H9 (cell line): ENCODE measurements around the gene KIR3DL3. TPM values are rescaled to one million over a fixed set of nuclear protein-coding genes. Genes with fewer than 3 reads are reported as not detected.

ENCODE experiments used
- DNase-seq: peaks from one replicate; pipeline ENCODE4 v3.0.0-alpha.2; 2017
- H2AFZ ChIP-seq: one replicate; pipeline ENCODE4 v1.6.1; 2013; ENCODE audit warnings: mild to moderate bottlenecking, low read length, control low read depth, moderate library complexity
- H2AK5ac ChIP-seq: 2 replicates; pipeline ENCODE4 v1.6.1; 2013; ENCODE audit warnings: low read length, control low read depth, mixed read lengths; ENCODE audit not compliant: insufficient read length
- H2BK120ac ChIP-seq: one replicate; pipeline ENCODE4 v1.6.1; 2013; ENCODE audit warnings: low read depth, mild to moderate bottlenecking, low read length, control low read depth, inconsistent platforms; ENCODE audit not compliant: poor library complexity, severe bottlenecking
- H2BK12ac ChIP-seq: 2 replicates; pipeline ENCODE4 v1.6.1; 2013; ENCODE audit warnings: low read length, control low read depth, mixed read lengths, low read depth; ENCODE audit not compliant: insufficient read length
- H2BK15ac ChIP-seq: 2 replicates; pipeline ENCODE4 v1.6.1; 2013; ENCODE audit warnings: low read depth, low read length, control low read depth
- H2BK20ac ChIP-seq: one replicate; pipeline ENCODE4 v1.6.1; 2013; ENCODE audit warnings: low read depth, mild to moderate bottlenecking, low read length, control low read depth, inconsistent platforms; ENCODE audit not compliant: poor library complexity, severe bottlenecking
- H2BK5ac ChIP-seq: 2 replicates; pipeline ENCODE4 v1.6.1; 2013; ENCODE audit warnings: low read length, control low read depth, mixed read lengths; ENCODE audit not compliant: insufficient read length
- H3K14ac ChIP-seq: 2 replicates; pipeline ENCODE4 v1.6.1; 2013; ENCODE audit warnings: low read length, control low read depth; ENCODE audit not compliant: insufficient read depth
- H3K18ac ChIP-seq: 2 replicates; pipeline ENCODE4 v1.6.1; 2013; ENCODE audit warnings: low read depth, mild to moderate bottlenecking, mixed read lengths, low read length, control low read depth; ENCODE audit not compliant: insufficient read length
- H3K23ac ChIP-seq: 2 replicates; pipeline ENCODE4 v1.6.1; 2013; ENCODE audit warnings: low read length, control low read depth, mixed read lengths, low read depth; ENCODE audit not compliant: insufficient read length
- H3K23me2 ChIP-seq: 2 replicates; pipeline ENCODE4 v1.6.1; 2013; ENCODE audit warnings: low read depth, mild to moderate bottlenecking, mixed read lengths, low read length, control low read depth; ENCODE audit not compliant: insufficient read length, poor library complexity, severe bottlenecking
- H3K27ac ChIP-seq: 2 replicates; pipeline ENCODE4 v1.5.1; 2013; ENCODE audit warnings: low read length, control low read depth, mixed read lengths, low read depth; ENCODE audit not compliant: insufficient read length
- H3K27me3 ChIP-seq: 2 replicates; pipeline ENCODE4 v1.6.1; 2013; ENCODE audit warnings: low read length, control low read depth, inconsistent platforms; ENCODE audit not compliant: insufficient read depth
- H3K4ac ChIP-seq: 2 replicates; pipeline ENCODE4 v1.6.1; 2013; ENCODE audit warnings: low read depth, mild to moderate bottlenecking, control low read depth, inconsistent platforms, low read length, moderate library complexity
- H3K4me1 ChIP-seq: 2 replicates; pipeline ENCODE4 v1.6.1; 2013; ENCODE audit warnings: low read length, control low read depth, inconsistent platforms; ENCODE audit not compliant: insufficient read depth
- H3K4me2 ChIP-seq: 2 replicates; pipeline ENCODE4 v1.6.1; 2013; ENCODE audit warnings: low read length, control low read depth, mixed read lengths; ENCODE audit not compliant: insufficient read length, insufficient read depth
- H3K56ac ChIP-seq: 2 replicates; pipeline ENCODE4 v1.6.1; 2013; ENCODE audit warnings: low read depth, mild to moderate bottlenecking, mixed read lengths, low read length, control low read depth; ENCODE audit not compliant: insufficient read length
- H3K79me1 ChIP-seq: 2 replicates; pipeline ENCODE4 v1.6.1; 2013; ENCODE audit warnings: low read depth, mild to moderate bottlenecking, moderate library complexity, low read length, control low read depth, inconsistent platforms; ENCODE audit not compliant: insufficient read depth, poor library complexity, severe bottlenecking
- H3K79me2 ChIP-seq: 2 replicates; pipeline ENCODE4 v1.6.1; 2013; ENCODE audit warnings: low read length, control low read depth, inconsistent platforms; ENCODE audit not compliant: insufficient read depth
- H3K9ac ChIP-seq: 2 replicates; pipeline ENCODE4 v1.6.1; 2013; ENCODE audit warnings: low read length, control low read depth, mixed read lengths; ENCODE audit not compliant: insufficient read length; ENCODE audit errors: extremely low read depth
- H3K9me3 ChIP-seq: one replicate; pipeline ENCODE4 v1.6.1; 2013; ENCODE audit warnings: low read depth, low read length, inconsistent platforms; ENCODE audit not compliant: control insufficient read depth
- H3T11ph ChIP-seq: one replicate; pipeline ENCODE4 v1.6.1; 2013; ENCODE audit warnings: mild to moderate bottlenecking, low read length, control low read depth, inconsistent platforms
- H4K20me1 ChIP-seq: one replicate; pipeline ENCODE4 v1.6.1; 2013; ENCODE audit not compliant: control insufficient read depth, insufficient read length, insufficient read depth
- H4K5ac ChIP-seq: 2 replicates; pipeline ENCODE4 v1.6.1; 2013; ENCODE audit warnings: low read depth, mild to moderate bottlenecking, mixed read lengths, low read length, control low read depth; ENCODE audit not compliant: insufficient read length
- H4K8ac ChIP-seq: replicated peaks from 2 replicates; pipeline ENCODE4 v1.6.1; 2013; ENCODE audit warnings: low read length, control low read depth, mixed read lengths, low read depth; ENCODE audit not compliant: insufficient read length
- H4K91ac ChIP-seq: 2 replicates; pipeline ENCODE4 v1.6.1; 2013; ENCODE audit warnings: low read depth, mild to moderate bottlenecking, moderate library complexity, mixed read lengths, low read length, control low read depth; ENCODE audit not compliant: insufficient read length
- H3K27ac Mint-ChIP-seq, 3 experiments: 2 replicates in 2 of 3; 3 replicates in 1 of 3; pipeline ENCODE4 v1.8.0; 2020 to 2021; ENCODE audit warnings: mixed read lengths in 3 of 3, mild to moderate bottlenecking in 1 of 3, moderate library complexity in 1 of 3
- H3K27me3 Mint-ChIP-seq: 2 replicates; pipeline ENCODE4 v1.8.0; 2021; ENCODE audit warnings: low read depth, mild to moderate bottlenecking, moderate library complexity, mixed read lengths
- H3K36me3 Mint-ChIP-seq, 3 experiments: 2 replicates in 2 of 3; 3 replicates in 1 of 3; pipeline ENCODE4 v1.8.0; 2020 to 2021; ENCODE audit warnings: low read depth in 3 of 3, mixed read lengths in 3 of 3; ENCODE audit not compliant: insufficient read depth in 1 of 3
- H3K4me1 Mint-ChIP-seq, 2 experiments: 2 replicates each; pipeline ENCODE4 v1.8.0; 2020; ENCODE audit warnings: mixed read lengths in 2 of 2
- H3K4me3 Mint-ChIP-seq, 2 experiments: 2 replicates in 1 of 2; 3 replicates in 1 of 2; pipeline ENCODE4 v1.8.0; 2020 to 2021; ENCODE audit warnings: mild to moderate bottlenecking in 2 of 2, mixed read lengths in 2 of 2, moderate library complexity in 1 of 2
- H3K9me3 Mint-ChIP-seq, 2 experiments: 2 replicates in 1 of 2; 3 replicates in 1 of 2; pipeline ENCODE4 v1.8.0; 2020; ENCODE audit warnings: mild to moderate bottlenecking in 2 of 2, mixed read lengths in 2 of 2, moderate library complexity in 1 of 2
- CTCF ChIP-seq: fragments of 200-600 bp; sonication (generic); conservative IDR thresholded peaks from 3 replicates; pipeline ENCODE4 v1.8.0; 2021; ENCODE audit warnings: antibody characterized with exemption, mild to moderate bottlenecking
- WGBS: extraction: QIAGEN DNeasy Blood & Tissue Kit; methylation state at CpG from one replicate; pipeline ENCODE4 v1.1.7; 2013; ENCODE audit warnings: missing lambda C conversion rate, low lambda C conversion rate, mixed read lengths; ENCODE audit not compliant: insufficient read length; ENCODE audit errors: extremely low coverage; 5-methylcytosine and 5-hydroxymethylcytosine counted together
- total RNA-seq: library from RNA; stranded (reverse); gene quantifications from 2 replicates; pipeline ENCODE4 v1.2.1, GENCODE V29; 2021

Gene KIR3DL3
- total RNA-seq, 1 experiment from 2014 or later, result not detected

- Mint-ChIP-seq H3K27ac (no peak overlapping the region), H3K4me3 (no peak overlapping the region), H3K36me3 (peaks cover 4 to 29% (median 20%) of the 10 kb centered on the region in 3 experiments; a peak in 6 of 7 replicates), H3K9me3 (peaks cover 83 to 87% of the 10 kb centered on the region in 2 experiments), H3K4me1 (no peaks in the 10 kb centered on the region), H3K27me3 (peaks cover 1% of the 10 kb centered on the region; the same call in 1 of the 2 replicates)
- Histone ChIP-seq H4K8ac (no peak overlapping the region), H3K4me2 (no peak overlapping the region), H2BK120ac (no peak overlapping the region), H2AK5ac (no peak overlapping the region), H3K27ac (no peak overlapping the region), H4K5ac (no peak overlapping the region), H2BK12ac (no peak overlapping the region), H3K56ac (no peak overlapping the region), H3K14ac (no peak overlapping the region), H3K23ac (no peak overlapping the region), H3K4me1 (no peaks in the 10 kb centered on the region), H3K23me2 (no peaks in the 10 kb centered on the region), H3K4ac (no peak overlapping the region), H3K27me3 (no peaks in the 10 kb centered on the region; the same call in 1 of the 2 replicates), H3K9me3 (peaks cover 58% of the 10 kb centered on the region), H3K79me1 (no peaks in the 10 kb centered on the region), H4K20me1 (no peaks in the 10 kb centered on the region), H2BK20ac (no peak overlapping the region), H3K79me2 (no peaks in the 10 kb centered on the region), H3T11ph (no peak overlapping the region), H2AFZ (no peak overlapping the region), H2BK5ac (no peak overlapping the region), H4K91ac (no peak overlapping the region), H3K18ac (no peak overlapping the region), H3K9ac (no peak overlapping the region), H2BK15ac (no peak overlapping the region)
- DNase-seq, result no peak
- TF ChIP-seq CTCF, result no peak
- WGBS, result no CpG with 5 or more reads among the region's 5 CpGs
Observed at GRCh38 chr19:54694648-54695047, 29.6 kb upstream of the KIR3DL3 start.
